H9 (cell line): ENCODE results near the gene KRT32. TPM values are rescaled to one million over a fixed set of nuclear protein-coding genes. Genes with fewer than 3 reads are reported as not detected.
"Not testable (repeated sequence)": the region's sequence is repeated elsewhere in the genome, so short reads cannot be mapped to it uniquely, and the experiment has no call there.

Source experiments
- DNase-seq: peaks from one replicate; pipeline ENCODE4 v3.0.0-alpha.2; 2017
- H2AFZ ChIP-seq: one replicate; pipeline ENCODE4 v1.6.1; 2013; ENCODE audit warnings: mild to moderate bottlenecking, low read length, control low read depth, moderate library complexity
- H2AK5ac ChIP-seq: 2 replicates; pipeline ENCODE4 v1.6.1; 2013; ENCODE audit warnings: low read length, control low read depth, mixed read lengths; ENCODE audit not compliant: insufficient read length
- H2BK120ac ChIP-seq: one replicate; pipeline ENCODE4 v1.6.1; 2013; ENCODE audit warnings: low read depth, mild to moderate bottlenecking, low read length, control low read depth, inconsistent platforms; ENCODE audit not compliant: poor library complexity, severe bottlenecking
- H2BK12ac ChIP-seq: 2 replicates; pipeline ENCODE4 v1.6.1; 2013; ENCODE audit warnings: low read length, control low read depth, mixed read lengths, low read depth; ENCODE audit not compliant: insufficient read length
- H2BK15ac ChIP-seq: 2 replicates; pipeline ENCODE4 v1.6.1; 2013; ENCODE audit warnings: low read depth, low read length, control low read depth
- H2BK20ac ChIP-seq: one replicate; pipeline ENCODE4 v1.6.1; 2013; ENCODE audit warnings: low read depth, mild to moderate bottlenecking, low read length, control low read depth, inconsistent platforms; ENCODE audit not compliant: poor library complexity, severe bottlenecking
- H2BK5ac ChIP-seq: 2 replicates; pipeline ENCODE4 v1.6.1; 2013; ENCODE audit warnings: low read length, control low read depth, mixed read lengths; ENCODE audit not compliant: insufficient read length
- H3K14ac ChIP-seq: 2 replicates; pipeline ENCODE4 v1.6.1; 2013; ENCODE audit warnings: low read length, control low read depth; ENCODE audit not compliant: insufficient read depth
- H3K18ac ChIP-seq: 2 replicates; pipeline ENCODE4 v1.6.1; 2013; ENCODE audit warnings: low read depth, mild to moderate bottlenecking, mixed read lengths, low read length, control low read depth; ENCODE audit not compliant: insufficient read length
- H3K23ac ChIP-seq: 2 replicates; pipeline ENCODE4 v1.6.1; 2013; ENCODE audit warnings: low read length, control low read depth, mixed read lengths, low read depth; ENCODE audit not compliant: insufficient read length
- H3K23me2 ChIP-seq: 2 replicates; pipeline ENCODE4 v1.6.1; 2013; ENCODE audit warnings: low read depth, mild to moderate bottlenecking, mixed read lengths, low read length, control low read depth; ENCODE audit not compliant: insufficient read length, poor library complexity, severe bottlenecking
- H3K27ac ChIP-seq: 2 replicates; pipeline ENCODE4 v1.5.1; 2013; ENCODE audit warnings: low read length, control low read depth, mixed read lengths, low read depth; ENCODE audit not compliant: insufficient read length
- H3K27me3 ChIP-seq: 2 replicates; pipeline ENCODE4 v1.6.1; 2013; ENCODE audit warnings: low read length, control low read depth, inconsistent platforms; ENCODE audit not compliant: insufficient read depth
- H3K4ac ChIP-seq: 2 replicates; pipeline ENCODE4 v1.6.1; 2013; ENCODE audit warnings: low read depth, mild to moderate bottlenecking, control low read depth, inconsistent platforms, low read length, moderate library complexity
- H3K4me1 ChIP-seq: 2 replicates; pipeline ENCODE4 v1.6.1; 2013; ENCODE audit warnings: low read length, control low read depth, inconsistent platforms; ENCODE audit not compliant: insufficient read depth
- H3K4me2 ChIP-seq: 2 replicates; pipeline ENCODE4 v1.6.1; 2013; ENCODE audit warnings: low read length, control low read depth, mixed read lengths; ENCODE audit not compliant: insufficient read length, insufficient read depth
- H3K56ac ChIP-seq: 2 replicates; pipeline ENCODE4 v1.6.1; 2013; ENCODE audit warnings: low read depth, mild to moderate bottlenecking, mixed read lengths, low read length, control low read depth; ENCODE audit not compliant: insufficient read length
- H3K79me1 ChIP-seq: 2 replicates; pipeline ENCODE4 v1.6.1; 2013; ENCODE audit warnings: low read depth, mild to moderate bottlenecking, moderate library complexity, low read length, control low read depth, inconsistent platforms; ENCODE audit not compliant: insufficient read depth, poor library complexity, severe bottlenecking
- H3K79me2 ChIP-seq: 2 replicates; pipeline ENCODE4 v1.6.1; 2013; ENCODE audit warnings: low read length, control low read depth, inconsistent platforms; ENCODE audit not compliant: insufficient read depth
- H3K9ac ChIP-seq: 2 replicates; pipeline ENCODE4 v1.6.1; 2013; ENCODE audit warnings: low read length, control low read depth, mixed read lengths; ENCODE audit not compliant: insufficient read length; ENCODE audit errors: extremely low read depth
- H3K9me3 ChIP-seq: one replicate; pipeline ENCODE4 v1.6.1; 2013; ENCODE audit warnings: low read depth, low read length, inconsistent platforms; ENCODE audit not compliant: control insufficient read depth
- H3T11ph ChIP-seq: one replicate; pipeline ENCODE4 v1.6.1; 2013; ENCODE audit warnings: mild to moderate bottlenecking, low read length, control low read depth, inconsistent platforms
- H4K20me1 ChIP-seq: one replicate; pipeline ENCODE4 v1.6.1; 2013; ENCODE audit not compliant: control insufficient read depth, insufficient read length, insufficient read depth
- H4K5ac ChIP-seq: 2 replicates; pipeline ENCODE4 v1.6.1; 2013; ENCODE audit warnings: low read depth, mild to moderate bottlenecking, mixed read lengths, low read length, control low read depth; ENCODE audit not compliant: insufficient read length
- H4K8ac ChIP-seq: replicated peaks from 2 replicates; pipeline ENCODE4 v1.6.1; 2013; ENCODE audit warnings: low read length, control low read depth, mixed read lengths, low read depth; ENCODE audit not compliant: insufficient read length
- H4K91ac ChIP-seq: 2 replicates; pipeline ENCODE4 v1.6.1; 2013; ENCODE audit warnings: low read depth, mild to moderate bottlenecking, moderate library complexity, mixed read lengths, low read length, control low read depth; ENCODE audit not compliant: insufficient read length
- H3K27ac Mint-ChIP-seq, 3 experiments: 2 replicates in 2 of 3; 3 replicates in 1 of 3; pipeline ENCODE4 v1.8.0; 2020 to 2021; ENCODE audit warnings: mixed read lengths in 3 of 3, mild to moderate bottlenecking in 1 of 3, moderate library complexity in 1 of 3
- H3K27me3 Mint-ChIP-seq: 2 replicates; pipeline ENCODE4 v1.8.0; 2021; ENCODE audit warnings: low read depth, mild to moderate bottlenecking, moderate library complexity, mixed read lengths
- H3K36me3 Mint-ChIP-seq, 3 experiments: 2 replicates in 2 of 3; 3 replicates in 1 of 3; pipeline ENCODE4 v1.8.0; 2020 to 2021; ENCODE audit warnings: low read depth in 3 of 3, mixed read lengths in 3 of 3; ENCODE audit not compliant: insufficient read depth in 1 of 3
- H3K4me1 Mint-ChIP-seq, 2 experiments: 2 replicates each; pipeline ENCODE4 v1.8.0; 2020; ENCODE audit warnings: mixed read lengths in 2 of 2
- H3K4me3 Mint-ChIP-seq, 2 experiments: 2 replicates in 1 of 2; 3 replicates in 1 of 2; pipeline ENCODE4 v1.8.0; 2020 to 2021; ENCODE audit warnings: mild to moderate bottlenecking in 2 of 2, mixed read lengths in 2 of 2, moderate library complexity in 1 of 2
- H3K9me3 Mint-ChIP-seq, 2 experiments: 2 replicates in 1 of 2; 3 replicates in 1 of 2; pipeline ENCODE4 v1.8.0; 2020; ENCODE audit warnings: mild to moderate bottlenecking in 2 of 2, mixed read lengths in 2 of 2, moderate library complexity in 1 of 2
- WGBS: extraction: QIAGEN DNeasy Blood & Tissue Kit; methylation state at CpG from one replicate; pipeline ENCODE4 v1.1.7; 2013; ENCODE audit warnings: missing lambda C conversion rate, low lambda C conversion rate, mixed read lengths; ENCODE audit not compliant: insufficient read length; ENCODE audit errors: extremely low coverage; 5-methylcytosine and 5-hydroxymethylcytosine counted together
- total RNA-seq: library from RNA; stranded (reverse); gene quantifications from 2 replicates; pipeline ENCODE4 v1.2.1, GENCODE V29; 2021
- TF ChIP-seq, protein P1 (sequence below): fragments of 200-600 bp; sonication (generic); conservative IDR thresholded peaks from 3 replicates; pipeline ENCODE4 v1.8.0; 2021; ENCODE audit warnings: antibody characterized with exemption, mild to moderate bottlenecking

Gene KRT32
- total RNA-seq, 1 experiment from 2014 or later, result not detected

DNA sequence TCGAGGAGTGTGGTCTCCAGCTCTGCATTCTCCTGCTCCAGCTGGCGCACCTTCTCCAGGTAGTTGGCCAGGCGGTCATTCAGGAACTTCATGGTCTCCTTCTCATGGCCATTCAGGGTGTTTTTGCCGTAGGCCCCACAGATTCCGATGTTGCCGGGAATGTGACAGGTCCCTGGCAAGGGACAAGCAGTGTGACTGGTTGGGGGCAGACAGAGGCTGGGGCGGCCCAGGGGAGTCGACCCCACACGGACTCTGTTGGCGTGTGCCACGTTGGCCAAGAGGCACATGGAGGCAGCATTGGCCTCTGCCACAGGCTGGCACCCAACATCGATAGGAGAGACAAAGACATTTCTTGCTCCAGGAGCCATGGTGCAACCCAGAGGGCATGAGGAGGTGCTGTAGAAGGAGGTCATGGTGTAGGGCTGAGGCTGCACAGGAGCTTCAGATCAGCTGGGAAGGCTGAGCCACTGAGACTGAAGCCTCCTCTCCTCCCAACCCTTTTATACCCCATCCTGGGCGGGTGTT, 43.0 kb downstream of the KRT32 start, which contains the start of gene KRT37:
TSS of gene KRT37 (minus strand) at position 475 of the 525 bp plus-strand sequence. CDS start at position 413, 62 bp downstream.
- no peak within 1 kb of the TSS for H2BK15ac ChIP-seq
- no peak within 1 kb of the TSS for H4K8ac ChIP-seq
- H2AFZ ChIP-seq, result no peak within 1 kb of the TSS
- H3K79me1 ChIP-seq, result no peaks in the 10 kb centered on the region
- no peak within 1 kb of the TSS for H3K4ac ChIP-seq
- no peak within 1 kb of the TSS for H3K18ac ChIP-seq
- H2BK120ac ChIP-seq, result no peak within 1 kb of the TSS
- WGBS, result no CpG with 5 or more reads among the region's 13 CpGs
- Mint-ChIP-seq H3K27me3 (peaks cover 12% of the 10 kb centered on the region), H3K4me3 (no peak within 1 kb of the TSS), H3K9me3 (no peaks in the 10 kb centered on the region), H3K4me1 (peaks cover 9% of the 10 kb centered on the region in 2 experiments), H3K36me3 (no peaks in the 10 kb centered on the region), H3K27ac (no peak within 1 kb of the TSS)
- no peak within 1 kb of the TSS for H3K4me2 ChIP-seq
- H2AK5ac ChIP-seq, result no peak within 1 kb of the TSS
- no peak within 1 kb of the TSS for H4K91ac ChIP-seq
- no peaks in the 10 kb centered on the region for H4K20me1 ChIP-seq
- no peaks in the 10 kb centered on the region for H3K9me3 ChIP-seq
- H3K4me1 ChIP-seq, result no peaks in the 10 kb centered on the region
- H3K9ac ChIP-seq, result no peak within 1 kb of the TSS
- H3K79me2 ChIP-seq, result no peaks in the 10 kb centered on the region
- H2BK20ac ChIP-seq, result no peak within 1 kb of the TSS
- TF ChIP-seq, protein P1, sequence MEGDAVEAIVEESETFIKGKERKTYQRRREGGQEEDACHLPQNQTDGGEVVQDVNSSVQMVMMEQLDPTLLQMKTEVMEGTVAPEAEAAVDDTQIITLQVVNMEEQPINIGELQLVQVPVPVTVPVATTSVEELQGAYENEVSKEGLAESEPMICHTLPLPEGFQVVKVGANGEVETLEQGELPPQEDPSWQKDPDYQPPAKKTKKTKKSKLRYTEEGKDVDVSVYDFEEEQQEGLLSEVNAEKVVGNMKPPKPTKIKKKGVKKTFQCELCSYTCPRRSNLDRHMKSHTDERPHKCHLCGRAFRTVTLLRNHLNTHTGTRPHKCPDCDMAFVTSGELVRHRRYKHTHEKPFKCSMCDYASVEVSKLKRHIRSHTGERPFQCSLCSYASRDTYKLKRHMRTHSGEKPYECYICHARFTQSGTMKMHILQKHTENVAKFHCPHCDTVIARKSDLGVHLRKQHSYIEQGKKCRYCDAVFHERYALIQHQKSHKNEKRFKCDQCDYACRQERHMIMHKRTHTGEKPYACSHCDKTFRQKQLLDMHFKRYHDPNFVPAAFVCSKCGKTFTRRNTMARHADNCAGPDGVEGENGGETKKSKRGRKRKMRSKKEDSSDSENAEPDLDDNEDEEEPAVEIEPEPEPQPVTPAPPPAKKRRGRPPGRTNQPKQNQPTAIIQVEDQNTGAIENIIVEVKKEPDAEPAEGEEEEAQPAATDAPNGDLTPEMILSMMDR, result no peak
- no peaks in the 10 kb centered on the region for H3K23me2 ChIP-seq
- no peak within 1 kb of the TSS for H3T11ph ChIP-seq
- no peak within 1 kb of the TSS for H2BK12ac ChIP-seq
- H3K27me3 ChIP-seq, result no peaks in the 10 kb centered on the region
- H2BK5ac ChIP-seq, result no peak within 1 kb of the TSS
- no peak within 1 kb of the TSS for H3K56ac ChIP-seq
- DNase-seq, result no peak
- H3K27ac ChIP-seq, result no peak within 1 kb of the TSS
- no peak within 1 kb of the TSS; the same call in 1 of the 2 replicates for H3K14ac ChIP-seq
- no peak within 1 kb of the TSS for H4K5ac ChIP-seq
- H3K23ac ChIP-seq, result no peak within 1 kb of the TSS

DNA sequence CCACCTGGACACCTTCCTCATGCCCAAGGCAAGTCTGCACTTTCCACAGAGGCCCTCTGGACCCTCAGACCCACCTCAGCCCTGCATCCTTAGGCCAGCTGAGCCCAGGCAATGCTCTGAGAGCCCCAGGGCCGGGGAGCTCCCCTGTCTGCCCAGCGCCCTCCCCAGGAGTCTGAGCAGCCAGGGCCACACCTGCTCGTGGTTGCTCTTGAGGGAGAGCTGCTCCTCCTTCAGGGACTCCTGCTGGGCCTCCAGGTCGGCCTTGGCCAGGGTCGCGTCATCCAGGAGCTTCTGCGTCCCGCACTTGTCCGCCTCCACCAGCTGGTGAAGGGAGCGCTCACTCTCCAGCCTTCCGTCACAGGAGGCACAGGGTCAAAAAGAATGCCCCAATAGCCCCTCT, 44.6 kb downstream of the KRT32 start:
- not testable (repeated sequence) for H2BK15ac ChIP-seq, H3K36me3 Mint-ChIP-seq, H3K27ac ChIP-seq, H4K8ac ChIP-seq, H3K9me3 ChIP-seq, H3K4ac ChIP-seq, H3K23ac ChIP-seq, H3K27me3 ChIP-seq, H3K9ac ChIP-seq, H3T11ph ChIP-seq, H3K4me2 ChIP-seq, H2BK20ac ChIP-seq, H3K23me2 ChIP-seq, H2AFZ ChIP-seq, H2AK5ac ChIP-seq, H3K79me2 ChIP-seq, H3K9me3 Mint-ChIP-seq, H3K4me1 ChIP-seq, H3K79me1 ChIP-seq, H2BK5ac ChIP-seq, H4K20me1 ChIP-seq, H3K4me1 Mint-ChIP-seq, H2BK12ac ChIP-seq, H3K18ac ChIP-seq, H3K56ac ChIP-seq, H3K27ac Mint-ChIP-seq, H3K14ac ChIP-seq, H4K5ac ChIP-seq, H3K4me3 Mint-ChIP-seq, DNase-seq, H2BK120ac ChIP-seq, H4K91ac ChIP-seq
- H3K27me3 Mint-ChIP-seq, result peaks cover 11% of the 10 kb centered on the region
- WGBS, result no CpG with 5 or more reads among the region's 11 CpGs
